GM20431 (cell line): ENCODE data around the gene PLEKHG3.
"Not testable (repeated sequence)": the region's sequence is repeated elsewhere in the genome, so short reads cannot be mapped to it uniquely, and the experiment has no call there.

Experiments used
- in situ Hi-C: fragments of 300-500 bp; cut with MseI, MboI; formaldehyde crosslinking; loops from one replicate; pipeline ENCODE4 v1.15.0; 2020; ENCODE audit warnings: low sequenced_read_pairs; ENCODE audit not compliant: unreplicated experiment

PLEKHG3 gene

GRCh38 chr14:64685371-64686281, 18.6 kb upstream of the PLEKHG3 start:
- in situ Hi-C loops = no loop called here

GRCh38 chr14:64686282-64686615, 18.0 kb upstream of the PLEKHG3 start:
- in situ Hi-C loops = no loop called here

- in situ Hi-C loops = no loop called here
These were observed 16.2 kb upstream of the PLEKHG3 start for GRCh38 chr14:64688031-64688430.

- in situ Hi-C loops = no loop called here
These were observed 15.4 kb upstream of the PLEKHG3 start for GRCh38 chr14:64688811-64689281.

GRCh38 chr14:64689289-64689688, 14.9 kb upstream of the PLEKHG3 start:
- in situ Hi-C loops = no loop called here

- in situ Hi-C loops = not testable (repeated sequence)
These were observed 13.6 kb upstream of the PLEKHG3 start for GRCh38 chr14:64690607-64691006.

- in situ Hi-C loops = no loop called here
These were observed 12.8 kb upstream of the PLEKHG3 start for GRCh38 chr14:64691376-64691775.

GRCh38 chr14:64692189-64692985, 11.8 kb upstream of the PLEKHG3 start:
- in situ Hi-C loops = no loop called here

- in situ Hi-C loops = no loop called here
These were observed 11.0 kb upstream of the PLEKHG3 start for GRCh38 chr14:64692986-64693809.

GRCh38 chr14:64693810-64694165, 10.4 kb upstream of the PLEKHG3 start:
- in situ Hi-C loops = no loop called here

- in situ Hi-C loops = no loop called here
These were observed 9.2 kb upstream of the PLEKHG3 start for GRCh38 chr14:64695071-64695470.

GRCh38 chr14:64696355-64696857, 7.8 kb upstream of the PLEKHG3 start:
- in situ Hi-C loops = no loop called here

- in situ Hi-C loops = no loop called here
These were observed 5.3 kb upstream of the PLEKHG3 start for GRCh38 chr14:64698903-64699302.

- in situ Hi-C loops = no loop called here
These were observed 3.9 kb upstream of the PLEKHG3 start for GRCh38 chr14:64700290-64700689.

- in situ Hi-C loops = no loop called here
These were observed 3.3 kb upstream of the PLEKHG3 start for GRCh38 chr14:64700894-64701293.

- in situ Hi-C loops = no loop called here
These were observed 2.6 kb upstream of the PLEKHG3 start for GRCh38 chr14:64701660-64702059.

- in situ Hi-C loops = no loop called here
These were observed 1.5 kb upstream of the PLEKHG3 start for GRCh38 chr14:64702493-64703394.

GRCh38 chr14:64703395-64704142, 655 bp upstream of the PLEKHG3 start:
- in situ Hi-C loops = no loop called here
